ENCODE data around the gene CPNE2. TPM values are rescaled to one million over a fixed set of nuclear protein-coding genes. Genes with fewer than 3 reads are reported as not detected.
"Not testable (repeated sequence)": the region's sequence is repeated elsewhere in the genome, so short reads cannot be mapped to it uniquely, and the experiment has no call there.

The CPNE2 gene
- total RNA-seq: 12.1 and 24.7 TPM in 2 replicates
- polyA plus RNA-seq (2012): 14.0 TPM

- peak; percentile 61 for DNase-seq (ENCODE audit: low read depth)
These were observed at the start of gene CPNE2 for GRCh38 chr16:57091975-57092785. Gene CPNE2 (plus strand): TSS chr16:57092583. CDS start chr16:57110743, 18,160 bp downstream.

GRCh38 chr16:57043248-57043647 is 49.1 kb upstream of the CPNE2 start:
- no peak for DNase-seq (ENCODE audit: low read depth)

- no peak for DNase-seq (ENCODE audit: low read depth)
These were observed 47.3 kb upstream of the CPNE2 start for GRCh38 chr16:57044931-57045693.

GRCh38 chr16:57045694-57046381 is 46.5 kb upstream of the CPNE2 start:
- DNase-seq (ENCODE audit: low read depth): peak; percentile 69

GRCh38 chr16:57048095-57048494 is 44.3 kb upstream of the CPNE2 start:
- no peak for DNase-seq (ENCODE audit: low read depth)

- DNase-seq (ENCODE audit: low read depth): no peak
These were observed 42.7 kb upstream of the CPNE2 start for GRCh38 chr16:57049678-57050077.

GRCh38 chr16:57051696-57052228 is 40.6 kb upstream of the CPNE2 start:
- DNase-seq (ENCODE audit: low read depth): no peak

- no peak for DNase-seq (ENCODE audit: low read depth)
These were observed 39.2 kb upstream of the CPNE2 start for GRCh38 chr16:57053206-57053605.

- DNase-seq (ENCODE audit: low read depth): no peak
These were observed 38.0 kb upstream of the CPNE2 start for GRCh38 chr16:57054338-57054737.

- DNase-seq (ENCODE audit: low read depth): no peak
These were observed 37.6 kb upstream of the CPNE2 start for GRCh38 chr16:57054771-57055170.

GRCh38 chr16:57055671-57056070 is 36.7 kb upstream of the CPNE2 start:
- DNase-seq (ENCODE audit: low read depth): no peak

- DNase-seq (ENCODE audit: low read depth): no peak
These were observed 34.0 kb upstream of the CPNE2 start for GRCh38 chr16:57058291-57058861.

- DNase-seq (ENCODE audit: low read depth): no peak
These were observed 31.9 kb upstream of the CPNE2 start for GRCh38 chr16:57060323-57061083.

GRCh38 chr16:57061084-57061905 is 31.1 kb upstream of the CPNE2 start:
- DNase-seq (ENCODE audit: low read depth): peak; percentile 98

GRCh38 chr16:57062329-57062728 is 30.1 kb upstream of the CPNE2 start:
- DNase-seq (ENCODE audit: low read depth): peak; percentile 57

- not testable (repeated sequence) for DNase-seq (ENCODE audit: low read depth)
These were observed 29.2 kb upstream of the CPNE2 start for GRCh38 chr16:57063189-57063588.

GRCh38 chr16:57064995-57065394 is 27.4 kb upstream of the CPNE2 start:
- no peak for DNase-seq (ENCODE audit: low read depth)

- no peak for DNase-seq (ENCODE audit: low read depth)
These were observed 25.8 kb upstream of the CPNE2 start for GRCh38 chr16:57066625-57067024.

GRCh38 chr16:57067347-57067746 is 25.0 kb upstream of the CPNE2 start:
- DNase-seq (ENCODE audit: low read depth): no peak

- DNase-seq (ENCODE audit: low read depth): no peak
These were observed 23.3 kb upstream of the CPNE2 start for GRCh38 chr16:57069053-57069452.
